HG03175 (cell line): ENCODE data around the gene LEMD3.
A peak's percentile ranks its signal among the peaks of the same experiment; 100 is the strongest.

Experiments
- ATAC-seq: cut with Tn5 transposase; IDR thresholded peaks from one replicate; pipeline ENCODE4 v1.9.1; 2021; ENCODE audit warnings: mild to moderate bottlenecking, moderate library complexity; ENCODE audit not compliant: unreplicated experiment

The LEMD3 gene

DNA sequence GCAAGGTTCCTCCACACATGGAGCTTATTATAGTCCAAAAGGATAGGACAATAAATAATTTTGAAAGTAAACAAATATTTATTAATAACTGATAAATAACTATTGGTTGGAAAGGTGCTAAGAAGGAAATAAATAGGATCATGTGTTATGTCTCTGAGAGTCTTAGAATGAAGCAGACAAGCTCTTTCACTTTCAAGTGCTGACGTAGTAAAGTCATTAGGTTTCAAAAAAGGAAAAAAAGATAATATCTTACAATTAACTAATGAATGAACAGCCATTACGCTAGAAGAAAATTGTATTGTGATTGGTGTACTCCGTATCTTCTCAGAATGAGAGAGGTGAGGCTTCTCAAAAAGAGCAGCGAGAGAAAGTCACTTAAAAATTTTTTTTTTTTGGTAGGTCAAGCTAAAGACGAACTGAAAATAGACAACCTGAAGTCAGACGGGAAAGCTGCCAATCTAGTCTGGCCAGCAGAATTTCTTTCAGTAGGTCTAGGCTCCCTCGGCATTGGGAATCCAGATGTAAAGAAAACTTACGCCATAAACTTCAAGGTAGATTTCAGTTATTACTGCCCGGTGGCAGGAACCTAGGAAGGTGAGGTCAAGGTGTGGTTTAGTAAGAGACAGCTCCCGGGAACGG is 583 bp upstream of the LEMD3 start:
- ATAC-seq: peak; percentile 9

DNA sequence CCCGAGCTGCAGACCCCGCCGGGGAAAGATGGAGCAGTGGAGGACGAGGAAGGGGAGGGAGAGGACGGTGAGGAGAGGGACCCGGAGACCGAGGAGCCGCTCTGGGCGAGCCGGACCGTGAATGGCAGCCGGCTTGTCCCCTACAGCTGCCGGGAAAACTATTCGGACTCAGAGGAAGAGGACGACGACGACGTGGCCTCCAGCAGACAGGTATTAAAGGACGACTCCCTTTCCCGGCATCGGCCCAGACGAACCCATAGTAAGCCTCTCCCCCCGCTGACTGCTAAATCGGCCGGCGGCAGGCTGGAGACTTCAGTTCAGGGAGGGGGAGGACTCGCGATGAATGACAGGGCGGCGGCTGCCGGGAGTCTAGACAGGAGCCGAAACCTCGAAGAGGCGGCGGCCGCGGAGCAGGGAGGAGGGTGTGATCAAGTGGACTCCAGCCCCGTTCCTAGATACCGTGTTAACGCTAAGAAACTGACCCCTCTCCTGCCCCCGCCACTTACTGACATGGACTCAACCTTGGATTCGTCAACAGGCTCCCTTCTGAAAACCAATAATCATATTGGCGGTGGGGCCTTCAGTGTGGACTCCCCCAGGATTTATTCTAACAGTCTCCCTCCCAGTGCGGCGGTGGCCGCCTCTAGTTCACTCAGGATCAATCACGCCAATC is 962 bp downstream of the LEMD3 start:
- ATAC-seq: peak; percentile 45

DNA sequence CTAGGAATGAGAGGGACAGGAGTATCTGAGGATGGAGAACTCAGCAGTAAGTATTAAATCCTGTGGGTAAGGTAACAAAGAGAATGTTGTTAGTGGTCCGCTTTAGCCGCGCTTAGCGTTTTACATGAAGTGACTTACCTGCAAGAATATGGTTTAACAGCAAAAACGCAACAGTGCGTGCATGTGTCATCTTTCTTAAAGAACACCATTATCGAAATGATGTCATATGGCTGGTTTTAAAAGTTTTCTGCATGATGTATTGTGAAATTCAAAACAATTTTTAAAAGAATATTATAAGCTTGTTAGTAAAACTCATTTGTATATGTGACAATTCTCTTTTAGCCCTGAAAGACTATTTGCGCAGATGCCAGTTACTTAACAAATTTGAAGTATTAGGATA is 1.7 kb downstream of the LEMD3 start:
- no peak for ATAC-seq

DNA sequence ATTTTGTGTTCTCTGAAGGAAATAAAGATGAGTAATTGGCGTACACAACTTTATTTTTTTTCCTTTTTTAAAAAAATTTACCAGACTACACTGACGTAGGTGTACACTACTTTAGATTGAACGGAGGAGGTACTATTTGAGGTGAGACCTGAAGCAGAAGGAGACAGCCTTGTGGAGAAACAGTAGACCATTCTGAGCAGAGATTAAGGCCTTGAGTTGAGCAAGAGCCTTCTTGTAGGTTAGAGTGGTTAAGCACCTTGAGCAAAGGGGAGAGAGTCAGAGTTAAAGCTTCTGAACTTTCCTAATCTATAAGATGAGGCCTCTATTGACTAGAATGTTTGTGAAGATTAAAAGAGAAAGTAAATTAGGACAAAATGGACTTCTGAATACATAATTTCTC is 2.5 kb downstream of the LEMD3 start:
- ATAC-seq: no peak

DNA sequence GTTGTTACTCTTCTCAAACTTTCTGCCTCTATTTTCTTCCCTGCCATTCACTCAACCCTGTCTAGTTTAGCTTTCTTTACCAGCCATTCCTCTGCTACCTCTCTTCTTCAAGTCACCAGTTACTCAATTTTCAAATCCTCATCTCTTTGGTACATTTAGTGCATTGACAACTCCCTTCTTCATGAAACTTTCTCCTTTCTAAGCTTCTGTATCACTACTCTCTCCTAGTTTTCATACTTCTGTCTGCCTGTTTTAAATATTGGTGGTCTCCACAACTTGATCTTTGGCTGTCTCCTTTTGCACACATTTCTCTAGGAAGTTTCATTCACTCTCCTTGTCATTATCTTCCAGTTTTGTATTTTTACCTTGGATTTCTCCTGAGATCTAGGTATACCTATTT is 6.0 kb downstream of the LEMD3 start:
- ATAC-seq: no peak

DNA sequence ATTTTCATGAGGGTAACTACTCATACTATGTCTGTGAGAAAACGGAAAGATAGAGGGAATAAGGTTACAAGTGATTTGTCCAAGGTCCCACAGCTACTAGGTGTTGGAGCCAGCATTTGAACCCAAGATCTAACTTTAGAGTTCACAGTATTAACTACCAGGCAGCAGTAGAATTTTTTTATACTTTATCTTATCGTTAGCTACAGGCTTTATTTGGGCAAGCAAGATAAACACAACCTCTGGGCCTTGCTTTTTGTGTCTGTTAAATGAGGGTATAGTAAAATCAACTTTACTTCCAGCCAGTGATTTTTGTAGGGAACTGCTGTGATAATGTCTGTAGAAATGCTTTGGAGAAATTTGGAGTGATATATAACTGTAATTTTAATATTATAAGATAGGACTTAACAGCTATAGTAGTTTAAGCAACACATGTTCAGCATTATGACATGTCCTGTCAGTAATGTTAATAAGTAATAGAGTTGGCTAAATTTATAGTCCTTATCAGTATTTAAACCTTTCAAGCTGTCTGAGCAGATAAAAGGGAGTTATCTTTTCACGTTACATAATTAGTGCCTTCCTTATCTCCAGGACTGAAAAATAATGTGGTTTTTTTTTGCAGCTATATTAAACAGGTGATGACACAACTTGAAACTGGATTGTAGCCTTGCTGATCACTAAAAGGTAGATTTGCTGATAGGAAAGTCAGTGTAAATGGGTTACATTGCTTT is 12.8 kb downstream of the LEMD3 start:
- no peak for ATAC-seq

DNA sequence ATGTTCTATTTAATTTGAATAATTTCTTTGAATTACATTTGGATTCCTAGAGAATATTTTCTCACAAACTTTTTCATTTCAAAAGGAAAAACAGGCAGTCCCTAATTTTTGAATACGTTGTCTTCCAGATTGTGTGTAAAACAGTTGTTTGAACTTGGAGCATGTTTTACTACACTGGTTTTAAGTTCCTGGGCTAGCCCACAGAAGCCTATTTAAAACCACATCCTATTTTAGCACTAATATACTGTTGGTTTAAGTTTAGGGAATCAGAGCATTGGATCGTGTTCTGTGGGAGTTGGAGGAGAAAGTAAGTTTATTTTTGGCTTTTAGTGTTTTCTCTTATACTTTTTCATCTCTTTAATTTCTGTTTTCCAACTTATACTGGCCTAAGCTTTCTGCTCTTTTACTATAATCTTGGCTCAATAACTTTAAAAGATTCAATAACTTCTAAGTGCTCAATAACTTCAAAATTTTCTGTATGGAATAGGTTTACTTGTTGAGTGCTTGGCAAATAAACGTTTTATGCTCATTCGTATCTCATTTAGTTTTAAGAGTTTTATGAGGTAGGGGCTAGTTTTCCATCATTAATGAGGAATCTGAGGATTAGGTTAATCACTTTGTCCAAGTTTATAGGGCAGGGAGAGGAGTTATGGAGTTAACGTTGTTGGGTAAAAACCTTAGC is 14.9 kb downstream of the LEMD3 start:
- ATAC-seq: no peak

DNA sequence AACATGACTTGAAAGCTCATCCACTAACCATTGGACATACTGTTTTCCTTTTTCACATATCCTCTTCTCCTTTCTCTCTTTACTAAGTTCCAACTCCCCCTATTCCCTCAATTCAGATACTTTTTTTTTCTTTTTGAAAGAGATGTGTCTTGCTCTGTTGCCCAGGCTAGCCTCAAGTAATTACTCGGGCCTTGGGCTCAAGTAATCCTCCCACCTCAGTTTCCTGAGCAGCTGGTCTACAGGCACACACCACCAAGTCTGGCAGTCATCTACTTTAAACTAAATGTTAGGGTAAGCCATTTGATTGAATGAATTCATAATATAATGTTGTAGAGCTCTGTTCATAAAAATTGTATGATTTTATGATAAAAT is 15.5 kb downstream of the LEMD3 start:
- no peak for ATAC-seq

DNA sequence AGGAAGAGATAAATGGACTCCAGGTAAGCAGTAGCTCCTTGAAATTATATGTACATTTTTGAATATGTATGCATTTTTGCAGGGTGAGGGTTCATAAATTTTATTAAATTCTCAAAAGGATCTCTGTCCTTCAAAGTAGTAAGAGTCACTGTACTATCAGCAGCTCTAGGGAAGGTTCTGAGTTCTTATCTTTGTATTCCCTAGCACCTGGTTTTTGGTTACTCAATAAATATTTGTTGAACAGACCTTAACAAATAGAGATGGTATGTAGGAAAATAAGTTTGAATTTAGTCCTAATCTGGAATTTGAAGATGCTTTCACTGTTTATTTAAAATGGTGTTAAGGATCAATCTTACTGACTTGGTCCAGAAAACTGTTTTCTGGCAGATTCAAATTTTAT is 18.3 kb downstream of the LEMD3 start:
- no peak for ATAC-seq

DNA sequence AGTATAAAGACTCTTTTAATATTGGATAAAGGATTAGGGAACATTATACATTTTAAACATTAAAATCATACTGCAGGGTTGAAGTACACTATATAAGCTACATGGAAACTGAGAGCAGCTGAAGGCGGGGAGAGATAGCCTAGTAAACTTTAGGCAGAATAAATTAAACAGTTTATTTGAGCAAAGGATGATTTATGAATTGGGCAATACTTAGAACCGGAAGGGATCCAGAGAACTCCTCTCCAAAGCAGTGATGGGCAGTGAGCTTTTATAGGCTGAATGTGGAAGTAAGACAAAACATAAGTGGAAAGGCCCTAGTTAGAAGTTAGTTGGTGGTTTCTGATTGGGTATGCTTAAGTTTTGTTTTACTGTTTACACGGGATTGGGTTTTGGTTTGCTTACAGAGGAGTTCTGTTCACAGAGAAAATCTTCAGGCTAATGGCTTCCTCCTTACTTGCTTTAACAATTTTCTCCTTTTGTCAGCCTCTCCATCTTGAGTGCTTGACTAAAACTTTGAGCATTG is 18.9 kb downstream of the LEMD3 start:
- peak; percentile 30 for ATAC-seq

DNA sequence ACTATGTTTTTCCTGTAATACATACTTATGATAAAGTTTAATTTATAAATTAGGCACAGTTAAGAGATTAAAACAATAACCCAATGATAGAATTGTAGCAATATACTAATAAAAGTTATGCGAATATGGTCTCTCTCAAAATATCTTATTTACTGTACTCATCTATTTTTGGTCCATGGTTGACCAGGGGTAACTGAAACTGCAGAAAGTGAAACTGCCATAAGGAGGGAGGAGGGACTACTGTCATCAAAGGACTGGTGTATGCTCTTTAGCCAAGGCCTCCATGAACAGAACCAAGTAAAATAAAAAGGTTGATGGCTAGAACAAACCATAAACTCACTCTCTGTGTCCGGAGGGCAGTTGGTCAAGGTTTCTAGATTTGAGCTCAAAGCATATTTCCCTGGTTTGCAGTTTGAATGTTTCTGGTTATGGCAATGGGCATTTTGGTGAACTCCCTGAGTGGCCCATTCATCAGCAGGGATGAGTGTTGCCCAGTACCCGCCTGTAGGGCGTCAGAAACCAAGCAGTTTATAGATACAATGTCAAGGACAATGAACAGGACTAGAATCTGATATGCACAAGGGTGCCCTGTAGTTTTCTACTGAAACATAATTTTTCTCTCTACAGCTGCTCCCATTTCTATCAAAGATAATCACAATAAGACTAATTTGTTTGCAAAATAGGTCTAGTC is 19.8 kb downstream of the LEMD3 start:
- peak; percentile 99 for ATAC-seq

DNA sequence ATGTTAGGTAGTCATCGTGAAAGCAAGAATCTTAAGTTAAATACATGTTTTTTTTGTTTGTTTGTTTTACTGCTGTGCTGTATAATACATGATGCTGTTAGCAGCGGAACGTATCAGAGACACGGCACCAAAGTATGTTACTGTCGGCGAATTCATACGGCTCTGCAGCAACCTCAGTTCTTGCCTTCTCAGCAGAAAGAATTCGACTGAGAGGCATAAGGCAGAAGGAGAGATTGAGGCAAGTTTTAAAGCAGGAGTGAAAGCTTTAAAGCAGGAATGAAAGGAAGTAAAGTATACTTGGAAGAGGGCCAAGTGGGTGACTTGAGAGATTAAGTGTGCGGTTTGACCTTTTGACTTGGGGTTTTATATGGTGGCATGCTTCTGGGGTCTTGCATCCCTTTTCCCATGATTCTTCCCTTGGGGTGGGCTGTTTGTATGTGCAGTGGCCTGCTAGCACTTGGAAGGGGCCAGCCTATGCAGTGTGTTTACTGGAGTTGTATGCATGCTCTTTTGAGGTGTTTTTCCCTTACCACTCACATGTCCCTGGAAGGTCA is 23.7 kb downstream of the LEMD3 start:
- ATAC-seq: no peak

DNA sequence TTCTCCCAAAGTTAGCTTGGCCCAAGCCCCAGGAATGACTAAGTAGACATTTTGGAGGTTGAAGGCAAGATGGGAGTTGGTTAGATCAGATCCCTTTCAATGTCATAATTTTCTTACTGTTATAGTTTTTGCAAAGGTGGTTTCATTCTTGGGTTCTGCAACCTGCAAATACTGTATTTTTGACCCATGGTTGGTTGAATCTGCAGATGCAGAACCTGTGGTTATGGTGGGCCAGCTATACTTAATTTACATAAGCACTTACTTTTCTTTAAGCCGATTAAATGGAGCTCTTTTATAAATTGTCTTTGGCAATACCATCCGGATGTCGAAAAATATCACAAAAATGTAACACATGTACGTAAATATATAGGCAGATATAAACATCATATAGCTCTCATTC is 25.6 kb downstream of the LEMD3 start:
- ATAC-seq: no peak

DNA sequence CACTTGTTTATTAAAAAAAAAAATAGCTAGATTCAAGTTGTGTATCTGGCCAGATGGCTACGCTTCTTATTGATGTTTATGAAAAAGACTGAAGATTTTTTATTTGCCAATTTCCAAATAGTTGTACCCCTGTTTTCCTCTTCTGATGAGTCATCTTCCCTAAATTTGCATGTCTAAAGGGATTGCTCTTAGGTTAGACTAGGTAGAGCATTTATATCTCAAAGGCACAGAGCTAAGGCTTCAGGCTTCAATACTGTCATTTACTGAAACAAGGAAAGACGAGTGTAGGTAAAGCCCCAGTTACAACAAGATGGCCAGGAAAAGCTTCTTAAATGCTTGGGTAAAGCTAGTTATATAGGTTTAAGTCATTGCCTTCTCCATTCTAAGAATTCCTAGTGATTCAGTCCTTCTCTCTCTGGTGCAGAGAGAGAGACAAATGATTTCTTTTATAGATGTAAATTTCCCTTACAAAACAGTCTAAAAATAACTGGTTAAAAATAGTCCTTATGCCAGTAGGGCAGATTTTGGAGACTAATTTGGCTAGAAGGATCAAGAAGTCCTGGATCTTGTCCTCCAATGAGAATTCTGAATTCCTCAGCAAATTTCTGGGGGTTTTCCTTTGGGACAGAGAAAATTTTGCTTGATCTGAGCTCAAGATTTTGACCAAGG is 26.1 kb downstream of the LEMD3 start:
- ATAC-seq: no peak

DNA sequence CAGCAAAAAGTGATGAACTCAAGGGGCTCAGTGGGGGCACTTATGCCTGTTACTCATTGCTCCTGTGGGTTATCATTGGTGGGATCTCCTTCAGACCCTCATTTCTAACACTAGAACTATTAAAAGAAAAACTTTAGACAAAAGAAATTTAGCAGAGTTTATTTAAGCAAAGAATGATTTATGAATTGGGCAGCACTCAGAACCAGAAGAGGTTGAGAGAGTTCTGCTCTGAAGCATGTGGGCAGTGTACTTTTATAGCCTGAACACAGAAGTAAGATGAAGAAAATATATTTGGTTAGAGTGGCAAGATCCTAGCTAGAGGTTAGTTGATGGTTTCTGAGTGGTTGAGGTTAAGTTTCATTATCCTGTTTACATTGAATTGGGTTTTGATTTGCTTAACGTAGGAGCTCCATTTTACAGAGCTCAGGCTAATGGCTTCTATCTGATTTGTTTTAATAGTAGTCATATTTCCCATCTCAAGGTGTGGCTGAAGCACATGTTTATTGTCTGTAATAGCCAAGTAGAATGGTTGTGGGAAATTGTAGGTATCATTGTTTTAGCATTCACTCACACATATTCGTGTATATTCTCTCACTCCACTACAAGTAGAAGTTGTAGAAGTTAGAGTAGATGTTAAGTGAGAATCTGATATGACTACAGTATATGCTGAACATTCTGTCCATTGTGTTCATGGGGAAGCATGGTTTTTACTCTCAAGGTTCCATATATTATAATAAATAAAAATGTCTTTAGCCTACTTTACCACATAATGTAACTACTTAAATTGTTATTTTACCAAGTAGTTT is 27.6 kb downstream of the LEMD3 start:
- no peak for ATAC-seq

DNA sequence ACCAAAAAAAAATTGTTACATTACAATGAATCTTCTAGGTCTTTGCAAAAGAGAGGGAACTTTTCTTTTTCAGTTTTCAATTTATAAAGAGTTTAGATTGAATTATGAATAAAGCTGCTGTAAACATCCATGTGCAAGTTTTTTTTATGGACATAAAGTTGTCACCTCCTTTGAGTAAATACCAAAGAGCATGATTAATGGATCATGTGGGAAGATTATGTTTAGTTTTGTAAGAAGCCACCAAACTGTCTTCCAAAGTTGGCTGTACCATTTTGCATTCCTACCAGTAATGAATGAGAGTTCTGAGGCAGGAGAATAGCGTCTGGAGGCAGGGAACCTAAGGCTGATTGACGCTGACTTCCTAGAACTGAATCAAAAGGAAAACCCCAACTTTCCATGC is 30.2 kb downstream of the LEMD3 start:
- ATAC-seq: no peak

DNA sequence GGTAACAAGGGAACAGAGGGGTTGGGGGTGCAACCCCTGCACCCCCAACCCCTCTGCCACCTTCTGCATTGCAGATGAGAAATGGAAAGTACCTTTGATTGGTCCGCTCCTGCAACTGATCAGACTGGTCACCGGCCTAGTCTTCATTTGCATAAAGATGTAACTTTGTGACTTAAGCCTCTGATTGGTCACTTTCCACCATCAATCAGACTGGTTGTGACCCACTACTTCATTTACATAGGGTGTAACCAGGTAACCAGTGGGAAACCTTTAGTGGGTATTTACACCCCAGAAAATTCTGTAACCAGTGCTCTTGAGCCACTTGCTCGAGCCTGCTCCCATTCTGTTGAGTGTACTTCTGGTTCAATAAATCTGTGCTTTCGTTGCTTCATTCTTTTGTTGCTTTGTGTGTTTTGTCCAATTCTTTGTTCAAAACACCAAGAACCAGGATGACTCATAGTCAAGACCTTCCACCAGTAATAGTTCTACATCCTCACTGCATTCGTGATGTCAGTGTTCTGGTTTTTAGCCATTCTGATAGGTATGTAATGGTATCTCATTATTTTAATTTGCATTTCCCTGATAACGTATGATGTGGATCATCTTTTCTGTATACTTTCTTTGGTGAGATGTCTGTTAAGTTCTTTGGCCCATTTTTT is 30.8 kb downstream of the LEMD3 start:
- ATAC-seq: no peak

DNA sequence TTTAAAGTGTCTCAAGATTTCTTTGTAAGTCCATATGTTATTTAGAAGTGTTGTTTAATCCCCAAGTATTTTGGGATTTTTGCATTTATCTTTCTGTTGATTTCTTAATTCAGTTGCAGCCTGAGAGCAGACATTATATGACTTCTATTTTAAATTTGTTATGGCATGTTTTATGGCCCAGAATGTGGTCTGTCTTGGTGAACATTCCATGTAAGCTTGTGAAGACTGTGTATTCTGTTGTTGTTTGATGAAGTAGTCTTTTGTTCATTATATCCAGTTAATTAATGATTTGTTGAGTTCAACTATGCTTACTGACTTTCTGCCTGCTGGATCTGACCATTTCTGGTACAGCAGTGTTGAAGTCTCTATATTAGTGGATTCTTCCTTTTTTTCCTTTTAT is 34.0 kb downstream of the LEMD3 start:
- no peak for ATAC-seq
